Neural cell (in vitro differentiated cells): Measurements from ENCODE around the gene COL23A1.

Experiments
- CTCF ChIP-seq: fragments of 450-650 bp; IDR thresholded peaks from 2 replicates; pipeline ENCODE4 v1.5.1; 2014; ENCODE audit warnings: antibody characterized with exemption, mild to moderate bottlenecking, moderate library complexity; ENCODE audit not compliant: poor library complexity, severe bottlenecking
- EP300 ChIP-seq: fragments of 450-650 bp; conservative IDR thresholded peaks from 2 replicates; pipeline ENCODE4 v1.6.1; 2014; ENCODE audit warnings: antibody characterized with exemption, mild to moderate bottlenecking, moderate library complexity; ENCODE audit not compliant: poor library complexity, severe bottlenecking
- MXI1 ChIP-seq: fragments of 450-650 bp; conservative IDR thresholded peaks from 2 replicates; pipeline ENCODE4 v1.6.1; 2014; ENCODE audit warnings: antibody characterized with exemption, mild to moderate bottlenecking; ENCODE audit not compliant: poor library complexity, severe bottlenecking
- POLR2AphosphoS5 ChIP-seq: IDR thresholded peaks from 2 replicates; pipeline ENCODE4 v1.6.1; 2012
- TAF1 ChIP-seq: IDR thresholded peaks from 2 replicates; pipeline ENCODE4 v1.6.1; 2012; ENCODE audit warnings: low read depth

- TF ChIP-seq CTCF (no peak), TAF1 (no peak), EP300 (no peak), POLR2AphosphoS5 (no peak), MXI1 (no peak)
Observed at GRCh38 chr5:178391480-178391879, 198.7 kb downstream of the COL23A1 start.
